SKM-1 treated with dmso at 0.1 percent for 144 hours (cell line): ENCODE data around the gene ANKMY2.
A peak's percentile ranks its signal among the peaks of the same experiment; 100 is the strongest.

ENCODE experiments used
- DNase-seq: peaks from one replicate; lab custom pipeline; 2025; ENCODE audit not compliant: unreplicated experiment; lab: John Stamatoyannopoulos, UW

The ANKMY2 gene

GRCh38 chr7:16583834-16584233, 61.7 kb downstream of the ANKMY2 start:
- DNase-seq, result no peak

GRCh38 chr7:16581286-16581685, 64.3 kb downstream of the ANKMY2 start:
- no peak for DNase-seq

- no peak for DNase-seq
Measured at GRCh38 chr7:16579216-16579615, 66.3 kb downstream of the ANKMY2 start.

- DNase-seq, result no peak
Measured at GRCh38 chr7:16571941-16572340, 73.6 kb downstream of the ANKMY2 start.

GRCh38 chr7:16564909-16565426, 80.6 kb downstream of the ANKMY2 start:
- peak; percentile 50 for DNase-seq

- DNase-seq, result no peak
Measured at GRCh38 chr7:16564023-16564380, 81.6 kb downstream of the ANKMY2 start.

GRCh38 chr7:16563281-16564022, 82.1 kb downstream of the ANKMY2 start:
- no peak for DNase-seq

- no peak for DNase-seq
Measured at GRCh38 chr7:16562456-16563220, 82.9 kb downstream of the ANKMY2 start.

- no peak for DNase-seq
Measured at GRCh38 chr7:16561943-16562342, 83.6 kb downstream of the ANKMY2 start.

- no peak for DNase-seq
Measured at GRCh38 chr7:16559497-16560179, 85.9 kb downstream of the ANKMY2 start.

GRCh38 chr7:16558761-16559302, 86.7 kb downstream of the ANKMY2 start:
- no peak for DNase-seq

- no peak for DNase-seq
Measured at GRCh38 chr7:16556359-16556758, 89.2 kb downstream of the ANKMY2 start.

GRCh38 chr7:16554518-16555236, 90.9 kb downstream of the ANKMY2 start:
- no peak for DNase-seq

GRCh38 chr7:16550671-16551070, 94.9 kb downstream of the ANKMY2 start:
- DNase-seq, result no peak
